Endothelial cell of umbilical vein (primary cell): Measurements from ENCODE around the gene KIF15. TPM values are rescaled to one million over a fixed set of nuclear protein-coding genes. Genes with fewer than 3 reads are reported as not detected.

Experiments used
- BruUV-seq: library from RNA; stranded (reverse); fragments of 400-500 nt; replicated peaks from 2 replicates; lab custom pipeline; 2021; lab: Mats Ljungman, UMichigan
- CTCF ChIA-PET: fragments of 300-600, 350-600 bp; sonication (Branson Sonifier 250); formaldehyde crosslinking; loops from one replicate; lab custom pipeline; 2021; ENCODE audit warnings: antibody characterized with exemption, inconsistent platforms; lab: Charles Lee
- POLR2A ChIA-PET: fragments of 300-600, 350-600 bp; sonication (Branson Sonifier 250); formaldehyde crosslinking; loops from one replicate; lab custom pipeline; 2021; ENCODE audit warnings: antibody characterized with exemption, inconsistent platforms; lab: Charles Lee
- DNase-seq: peaks from one replicate; pipeline ENCODE4 v3.0.0-alpha.2; 2011; ENCODE audit warnings: low read depth, low spot score
- FAIRE-seq: peaks from 2 replicates; lab custom pipeline; 2011; peaks lifted over from hg19 to GRCh38; lab: Jason Lieb, UNC
- H2AFZ ChIP-seq: 2 replicates; pipeline ENCODE4 v1.6.0; 2012; ENCODE audit warnings: low read depth, low read length, control low read depth, inconsistent platforms
- H3K27ac ChIP-seq: 2 replicates; pipeline ENCODE4 v1.5.1; 2011; ENCODE audit warnings: low read depth, mild to moderate bottlenecking, control low read depth, low read length, moderate library complexity; ENCODE audit not compliant: insufficient read depth
- H3K27me3 ChIP-seq, 2 experiments: 2 replicates each; pipeline versions ENCODE4 v1.6.0 to v1.6.1; 2011; ENCODE audit warnings: low read length in 2 of 2, mixed read lengths in 1 of 2; ENCODE audit not compliant: control insufficient read depth in 2 of 2, insufficient read depth in 2 of 2
- H3K36me3 ChIP-seq, 2 experiments: 2 replicates in 1 of 2; 3 replicates in 1 of 2; pipeline ENCODE4 v1.5.1; 2011; ENCODE audit warnings: low read length in 2 of 2, mild to moderate bottlenecking in 1 of 2, moderate library complexity in 1 of 2; ENCODE audit not compliant: control insufficient read depth in 2 of 2, insufficient read depth in 2 of 2; ENCODE audit errors: extremely low read depth in 1 of 2
- H3K4me1 ChIP-seq: 3 replicates; pipeline ENCODE4 v1.5.1; 2011; ENCODE audit warnings: mild to moderate bottlenecking, low read length; ENCODE audit not compliant: control insufficient read depth, insufficient read depth; ENCODE audit errors: extremely low read depth
- H3K4me2 ChIP-seq: 2 replicates; pipeline ENCODE4 v1.6.1; 2011; ENCODE audit warnings: low read length, control low read depth, mixed read lengths; ENCODE audit not compliant: insufficient read depth
- H3K4me3 ChIP-seq, 3 experiments: fragments of 200-600 bp in 1 of 3; sonication (generic), shearing (Covaris generic) in 1 of 3; replicated peaks in 1 of 3; 2 replicates each; pipeline ENCODE4 v1.5.1; 2011 to 2016; ENCODE audit warnings: control low read depth in 3 of 3, low read length in 3 of 3, mild to moderate bottlenecking in 2 of 3, inconsistent platforms in 1 of 3, low read depth in 1 of 3, moderate library complexity in 1 of 3; ENCODE audit not compliant: insufficient read depth in 1 of 3
- H3K79me2 ChIP-seq: 2 replicates; pipeline ENCODE4 v1.6.0; 2012; ENCODE audit warnings: low read length, inconsistent platforms; ENCODE audit not compliant: control insufficient read depth, insufficient read depth
- H3K9ac ChIP-seq: replicated peaks from 2 replicates; pipeline ENCODE3; 2011; ENCODE audit warnings: low read length, control low read depth; ENCODE audit not compliant: insufficient read depth; ENCODE audit errors: extremely low read depth
- H3K9me1 ChIP-seq: replicated peaks from 3 replicates; pipeline ENCODE4 v1.6.0; 2011; ENCODE audit warnings: mild to moderate bottlenecking, low read length; ENCODE audit not compliant: control insufficient read depth, insufficient read depth; ENCODE audit errors: extremely low read depth
- H3K9me3 ChIP-seq: replicated peaks from 2 replicates; pipeline ENCODE4 v1.5.1; 2012; ENCODE audit warnings: low read length, inconsistent platforms; ENCODE audit not compliant: control insufficient read depth, insufficient read depth
- H4K20me1 ChIP-seq: replicated peaks from 2 replicates; pipeline ENCODE3; 2011; ENCODE audit warnings: mild to moderate bottlenecking, low read length; ENCODE audit not compliant: control insufficient read depth, insufficient read depth; ENCODE audit errors: extremely low read depth
- CTCF ChIP-seq, 2 donors: IDR thresholded peaks; 1 replicate in 1 of 2; 2 replicates in 1 of 2; pipeline ENCODE4 v1.5.1; 2011; ENCODE audit warnings: low read length in 2 of 2, mild to moderate bottlenecking in 2 of 2, moderate library complexity in 2 of 2, control low read depth in 1 of 2, inconsistent platforms in 1 of 2, low read depth in 1 of 2; ENCODE audit not compliant: insufficient read depth in 1 of 2; ENCODE audit errors: extremely low read depth in 1 of 2
- EZH2 ChIP-seq: IDR thresholded peaks from 2 replicates; pipeline ENCODE4 v1.6.1; 2012; ENCODE audit warnings: borderline replicate concordance, low read depth, mild to moderate bottlenecking, moderate library complexity, low read length, inconsistent platforms; ENCODE audit not compliant: severe bottlenecking
- FOS ChIP-seq: IDR thresholded peaks from 2 replicates; pipeline ENCODE4 v1.6.1; 2011; ENCODE audit warnings: mild to moderate bottlenecking, low read length, moderate library complexity, borderline replicate concordance; ENCODE audit not compliant: insufficient read depth
- GATA2 ChIP-seq: IDR thresholded peaks from 2 replicates; pipeline ENCODE4 v1.7.0; 2011; ENCODE audit warnings: low read depth, mild to moderate bottlenecking, moderate library complexity, mixed read lengths, low read length; ENCODE audit not compliant: insufficient read length, insufficient read depth
- JUN ChIP-seq: IDR thresholded peaks from 2 replicates; pipeline ENCODE4 v1.6.1; 2011; ENCODE audit warnings: borderline replicate concordance, low read depth; ENCODE audit not compliant: insufficient read length, insufficient read depth
- MAX ChIP-seq: IDR thresholded peaks from 2 replicates; pipeline ENCODE4 v1.6.1; 2011; ENCODE audit not compliant: insufficient read depth, insufficient read length
- MYC ChIP-seq: IDR thresholded peaks from one replicate; pipeline ENCODE4 v1.6.1; 2011; ENCODE audit warnings: mild to moderate bottlenecking, low read depth, low read length
- POLR2A ChIP-seq: IDR thresholded peaks from 2 replicates; pipeline ENCODE4 v1.6.1; 2012; ENCODE audit warnings: low read depth, mild to moderate bottlenecking, control low read depth, low read length
- POLR2AphosphoS5 ChIP-seq: IDR thresholded peaks from 2 replicates; pipeline ENCODE4 v1.6.1; 2012; ENCODE audit warnings: low read depth, mild to moderate bottlenecking, control low read depth, low read length, moderate library complexity; ENCODE audit not compliant: insufficient read depth
- dilution Hi-C: fragments of 300-500 bp; cut with MboI; formaldehyde crosslinking; loops from one replicate; pipeline ENCODE4 v1.15.0; 2019; ENCODE audit warnings: low sequenced_read_pairs; ENCODE audit not compliant: extremely low pct_ligation_motif_present
- intact Hi-C: fragments of 100-400 bp; cut with micrococcal nuclease; formaldehyde crosslinking; loops from one replicate; pipeline ENCODE4 v1.10.0; 2022
- polyA plus RNA-seq, 4 experiments: library from polyadenylated mRNA; depleted of rRNA in 3 of 4; stranded (reverse) in 3 of 4; unstranded in 1 of 4; fragments of >200 nt; gene quantifications; 2 replicates each; pipeline versions ENCODE4 v1.2.1 to v1.2.3, GENCODE V29; 2011 to 2012; ENCODE audit warnings: missing spikeins in 1 of 4
- total RNA-seq: library from RNA; stranded (reverse); gene quantifications from 2 replicates; pipeline ENCODE4 v1.2.3, GENCODE V29; 2021

The KIF15 gene
- total and polyA plus RNA-seq, 2 donors (not counting 3 experiments of a cell fraction or from before 2014, with no cell fraction given) = 2.2 to 21.6 TPM

- Histone ChIP-seq H2AFZ (no peak overlapping the region), H3K36me3 (peaks cover 2% of the 10 kb centered on the region in 2 experiments), H4K20me1 (no peaks in the 10 kb centered on the region), H3K79me2 (no peaks in the 10 kb centered on the region), H3K27ac (no peak overlapping the region), H3K4me3 (no peak overlapping the region), H3K9ac (no peak overlapping the region), H3K4me1 (no peaks in the 10 kb centered on the region), H3K9me3 (peaks cover 4% of the 10 kb centered on the region), H3K4me2 (no peak overlapping the region), H3K9me1 (no peaks in the 10 kb centered on the region), H3K27me3 (no peaks in the 10 kb centered on the region)
- POLR2A ChIA-PET = no interaction called here
- no peak for TF ChIP-seq MAX
- dilution Hi-C loops (no loop called here), intact Hi-C loops (no loop called here)
- CTCF ChIA-PET = interaction anchor here (1.3 to 1.7 kb wide), 3 partner anchors 10 to 35 kb away, joined by 3 to 4 read pairs (median 4); no protein-coding TSS in a partner anchor
- no peak for DNase-seq
- peak; percentile 12 for FAIRE-seq
- BruUV-seq = no TSS peak
Observed at GRCh38 chr3:44832032-44832431, 70.4 kb downstream of the KIF15 start.

GRCh38 chr3:44832965-44833364 is 71.4 kb downstream of the KIF15 start:
- H3K4me2 ChIP-seq = no peak overlapping the region
- intact Hi-C loops = no loop called here
- H3K79me2 ChIP-seq = no peaks in the 10 kb centered on the region
- H3K4me3 ChIP-seq = no peak overlapping the region
- no peaks in the 10 kb centered on the region for H3K4me1 ChIP-seq
- H3K27ac ChIP-seq = no peak overlapping the region
- no peaks in the 10 kb centered on the region for H4K20me1 ChIP-seq
- no peaks in the 10 kb centered on the region for H3K9me1 ChIP-seq
- TF ChIP-seq POLR2AphosphoS5 = no peak
- no peak for TF ChIP-seq EZH2
- no peak for TF ChIP-seq CTCF (IDR thresholded peaks at IDR 0.05; ENCODE audit: extremely low read depth in 1 of 2, insufficient read depth in 1 of 2, low read depth in 1 of 2, low read length in 2 of 2)
- TF ChIP-seq GATA2 = no peak
- TF ChIP-seq JUN = no peak
- no peak for TF ChIP-seq FOS
- no peak for TF ChIP-seq MYC
- no peak for TF ChIP-seq MAX
- no peak for TF ChIP-seq POLR2A
- H3K9me3 ChIP-seq = peaks cover 4% of the 10 kb centered on the region
- ChIA-PET POLR2A (no interaction called here), CTCF (interaction anchor here (1.0 to 1.7 kb wide), 2 partner anchors 11 to 17 kb away, joined by 3 to 4 read pairs; no protein-coding TSS in a partner anchor)
- no TSS peak for BruUV-seq
- no peak overlapping the region for H2AFZ ChIP-seq
- no peaks in the 10 kb centered on the region for H3K27me3 ChIP-seq
- dilution Hi-C loops = no loop called here
- no peak for DNase-seq
- H3K9ac ChIP-seq = no peak overlapping the region
- peaks cover 2 to 3% of the 10 kb centered on the region in 2 experiments for H3K36me3 ChIP-seq
- no peak for FAIRE-seq
